C4-2B (cell line): Measurements from ENCODE around the gene ANGPTL2.

Source experiments
- H3K27ac ChIP-seq: fragments of 450-650 bp; 2 replicates; pipeline ENCODE4 v1.5.1; 2017
- ZFX ChIP-seq: fragments of 450-650 bp; IDR thresholded peaks from 2 replicates; pipeline ENCODE4 v1.6.1; 2017
- TF ChIP-seq, protein P1 (sequence below): fragments of 450-650 bp; conservative IDR thresholded peaks from 2 replicates; pipeline ENCODE4 v1.5.1; 2017; ENCODE audit warnings: mild to moderate bottlenecking

Gene ANGPTL2

DNA sequence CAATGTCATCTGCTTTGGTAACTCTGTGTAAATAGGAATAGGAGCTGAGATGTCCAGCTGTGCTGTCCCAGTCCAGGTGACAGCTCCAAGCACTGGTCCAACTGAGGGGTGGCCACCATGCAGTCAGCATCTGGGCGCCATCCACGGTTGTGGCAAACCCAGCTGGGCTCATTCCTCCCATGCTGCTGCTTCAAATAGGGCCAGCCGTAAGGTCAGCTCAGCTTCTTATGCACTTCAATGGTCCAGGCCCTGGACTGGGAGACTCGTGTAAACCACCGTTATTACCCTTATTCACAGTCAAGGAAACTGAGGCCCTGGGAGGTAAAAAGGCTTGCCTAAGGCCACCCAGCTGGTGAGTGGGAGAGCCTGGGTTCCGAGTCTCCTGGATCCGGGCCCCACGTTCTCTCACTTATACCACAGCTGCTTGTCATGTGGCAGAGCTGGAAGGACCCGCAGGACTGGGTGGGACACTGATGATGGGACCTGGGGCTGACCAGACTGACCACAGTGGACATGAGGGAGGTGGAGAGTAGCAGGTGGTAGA is 38.7 kb upstream of the ANGPTL2 start:
- no peak overlapping the region for H3K27ac ChIP-seq
- no peak for TF ChIP-seq ZFX
- TF ChIP-seq, protein P1, sequence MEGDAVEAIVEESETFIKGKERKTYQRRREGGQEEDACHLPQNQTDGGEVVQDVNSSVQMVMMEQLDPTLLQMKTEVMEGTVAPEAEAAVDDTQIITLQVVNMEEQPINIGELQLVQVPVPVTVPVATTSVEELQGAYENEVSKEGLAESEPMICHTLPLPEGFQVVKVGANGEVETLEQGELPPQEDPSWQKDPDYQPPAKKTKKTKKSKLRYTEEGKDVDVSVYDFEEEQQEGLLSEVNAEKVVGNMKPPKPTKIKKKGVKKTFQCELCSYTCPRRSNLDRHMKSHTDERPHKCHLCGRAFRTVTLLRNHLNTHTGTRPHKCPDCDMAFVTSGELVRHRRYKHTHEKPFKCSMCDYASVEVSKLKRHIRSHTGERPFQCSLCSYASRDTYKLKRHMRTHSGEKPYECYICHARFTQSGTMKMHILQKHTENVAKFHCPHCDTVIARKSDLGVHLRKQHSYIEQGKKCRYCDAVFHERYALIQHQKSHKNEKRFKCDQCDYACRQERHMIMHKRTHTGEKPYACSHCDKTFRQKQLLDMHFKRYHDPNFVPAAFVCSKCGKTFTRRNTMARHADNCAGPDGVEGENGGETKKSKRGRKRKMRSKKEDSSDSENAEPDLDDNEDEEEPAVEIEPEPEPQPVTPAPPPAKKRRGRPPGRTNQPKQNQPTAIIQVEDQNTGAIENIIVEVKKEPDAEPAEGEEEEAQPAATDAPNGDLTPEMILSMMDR, result no peak

- TF ChIP-seq, protein P1, result no peak
- TF ChIP-seq ZFX, result no peak
- H3K27ac ChIP-seq, result no peak overlapping the region
Measured at GRCh38 chr9:127159949-127160610, 37.6 kb upstream of the ANGPTL2 start.

- no peak for TF ChIP-seq ZFX
- TF ChIP-seq, protein P1, result no peak
- H3K27ac ChIP-seq, result no peak overlapping the region
Measured at GRCh38 chr9:127159325-127159801, 36.9 kb upstream of the ANGPTL2 start.

DNA sequence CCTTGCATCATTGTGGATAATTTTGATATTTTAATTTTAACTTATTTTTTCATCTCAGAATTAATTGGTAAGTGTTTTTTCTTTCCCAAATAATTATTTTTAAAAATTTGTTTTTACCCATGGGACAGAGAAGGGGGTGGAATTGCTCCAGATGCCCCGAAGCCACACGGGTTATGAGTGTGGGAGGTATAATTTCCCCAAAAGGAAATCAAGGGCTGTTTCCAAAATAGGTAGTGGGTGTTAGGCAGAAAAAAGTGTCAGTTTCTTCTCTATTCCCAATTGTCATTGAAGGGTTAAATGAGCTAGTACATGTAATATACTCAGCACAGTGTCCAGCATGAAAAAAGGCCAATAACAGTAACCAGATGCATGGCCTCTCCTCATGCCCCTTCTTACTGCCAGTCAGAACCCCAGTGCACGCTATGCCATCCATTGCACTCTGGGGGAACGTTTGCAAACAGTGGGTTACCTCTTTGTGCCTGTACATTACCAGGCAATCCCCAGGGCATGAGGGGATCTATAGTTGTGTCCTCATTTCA is 36.4 kb upstream of the ANGPTL2 start:
- no peak for TF ChIP-seq ZFX
- TF ChIP-seq, protein P1, result no peak
- H3K27ac ChIP-seq, result no peak overlapping the region

DNA sequence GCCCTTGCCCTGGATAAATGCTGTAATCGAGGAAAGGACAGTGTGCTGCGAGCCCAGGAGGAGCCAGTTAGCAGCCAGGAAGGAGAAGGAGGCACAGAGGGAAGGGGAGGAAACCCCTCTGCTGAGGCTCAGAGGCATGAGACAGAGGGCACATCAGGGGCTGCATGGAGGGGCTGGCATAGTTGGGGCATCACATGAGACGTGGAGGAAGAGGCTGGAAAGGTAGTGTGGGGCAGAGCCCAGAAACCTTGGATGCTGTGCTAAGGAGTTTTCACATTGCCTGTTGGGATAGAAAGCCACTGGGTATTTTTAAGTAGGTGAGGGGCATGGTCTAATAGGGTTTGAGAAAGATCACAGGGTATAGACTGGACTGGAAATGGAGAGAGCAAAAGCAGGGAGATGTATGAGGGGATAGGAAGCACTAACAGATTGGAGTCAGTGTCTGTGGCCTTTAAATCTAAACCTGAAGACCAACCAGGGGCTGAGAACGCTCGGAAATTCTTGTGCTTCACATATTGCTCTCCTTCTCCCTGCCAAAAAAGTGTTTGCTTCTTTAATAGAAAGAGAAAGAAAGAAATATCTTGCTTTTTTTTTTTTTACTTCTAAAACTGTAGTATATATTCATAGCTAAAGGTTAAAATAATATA is 33.0 kb upstream of the ANGPTL2 start:
- TF ChIP-seq ZFX, result no peak
- TF ChIP-seq, protein P1, result no peak
- H3K27ac ChIP-seq, result no peak overlapping the region

- no peak overlapping the region for H3K27ac ChIP-seq
- TF ChIP-seq ZFX, result no peak
- TF ChIP-seq, protein P1, result no peak
Measured at GRCh38 chr9:127154390-127155191, 32.2 kb upstream of the ANGPTL2 start.
